Gastroesophageal sphincter (tissue), 3 donors: Measurements from ENCODE around the gene RELCH.

Source experiments
- EP300 ChIP-seq: sonication (generic); formaldehyde crosslinking; IDR thresholded peaks from one replicate; pipeline ENCODE4 v1.6.1; 2017; ENCODE audit warnings: antibody characterized with exemption, mild to moderate bottlenecking
- POLR2A ChIP-seq, 2 donors: fragments of 450-650 bp; IDR thresholded peaks; one replicate each; pipeline ENCODE4 v1.6.1; 2017; ENCODE audit warnings: antibody characterized with exemption in 2 of 2, mild to moderate bottlenecking in 2 of 2, moderate library complexity in 1 of 2
- POLR2AphosphoS5 ChIP-seq: sonication (generic); formaldehyde crosslinking; IDR thresholded peaks from one replicate; pipeline ENCODE4 v1.6.1; 2017; ENCODE audit warnings: antibody characterized with exemption
- TF ChIP-seq, protein P1 (sequence below), 4 experiments: fragments of 200-600 bp in 2 of 4; fragments of 450-650 bp in 2 of 4; sonication (generic) in 1 of 4; IDR thresholded peaks; one replicate each; pipeline ENCODE4 v1.5.1; 2017 to 2019; ENCODE audit warnings: antibody characterized with exemption in 4 of 4, mild to moderate bottlenecking in 2 of 4, moderate library complexity in 2 of 4

GRCh38 chr18:62301322-62301721 lies 114.3 kb downstream of the RELCH start:
- TF ChIP-seq POLR2AphosphoS5 (no peak), POLR2A (IDR thresholded peaks at IDR 0.05) (no peak), EP300 (no peak)
- TF ChIP-seq, protein P1, sequence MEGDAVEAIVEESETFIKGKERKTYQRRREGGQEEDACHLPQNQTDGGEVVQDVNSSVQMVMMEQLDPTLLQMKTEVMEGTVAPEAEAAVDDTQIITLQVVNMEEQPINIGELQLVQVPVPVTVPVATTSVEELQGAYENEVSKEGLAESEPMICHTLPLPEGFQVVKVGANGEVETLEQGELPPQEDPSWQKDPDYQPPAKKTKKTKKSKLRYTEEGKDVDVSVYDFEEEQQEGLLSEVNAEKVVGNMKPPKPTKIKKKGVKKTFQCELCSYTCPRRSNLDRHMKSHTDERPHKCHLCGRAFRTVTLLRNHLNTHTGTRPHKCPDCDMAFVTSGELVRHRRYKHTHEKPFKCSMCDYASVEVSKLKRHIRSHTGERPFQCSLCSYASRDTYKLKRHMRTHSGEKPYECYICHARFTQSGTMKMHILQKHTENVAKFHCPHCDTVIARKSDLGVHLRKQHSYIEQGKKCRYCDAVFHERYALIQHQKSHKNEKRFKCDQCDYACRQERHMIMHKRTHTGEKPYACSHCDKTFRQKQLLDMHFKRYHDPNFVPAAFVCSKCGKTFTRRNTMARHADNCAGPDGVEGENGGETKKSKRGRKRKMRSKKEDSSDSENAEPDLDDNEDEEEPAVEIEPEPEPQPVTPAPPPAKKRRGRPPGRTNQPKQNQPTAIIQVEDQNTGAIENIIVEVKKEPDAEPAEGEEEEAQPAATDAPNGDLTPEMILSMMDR (IDR thresholded peaks at IDR 0.05) = no peak
